DOHH2 (cell line): Measurements from ENCODE around the gene PDE4D.

Source experiments
- H3F3A ChIP-seq: fragments of 200-600 bp; sonication (generic), shearing (Covaris generic); 2 replicates; pipeline ENCODE4 v1.6.0; 2016; ENCODE audit warnings: antibody characterized with exemption, mild to moderate bottlenecking; ENCODE audit not compliant: control insufficient read depth, insufficient read depth
- H3K27ac ChIP-seq: fragments of 200-600 bp; sonication (generic); 2 replicates; pipeline ENCODE4 v1.5.1; 2014; ENCODE audit warnings: low read depth, mild to moderate bottlenecking, low read length, moderate library complexity
- H3K27me3 ChIP-seq: fragments of 200-600 bp; sonication (generic); 2 replicates; pipeline ENCODE4 v1.6.1; 2014; ENCODE audit warnings: mild to moderate bottlenecking, low read length, mixed read lengths; ENCODE audit not compliant: control insufficient read depth
- H3K36me3 ChIP-seq: fragments of 200-600 bp; sonication (generic); 2 replicates; pipeline ENCODE4 v1.6.1; 2014; ENCODE audit warnings: mild to moderate bottlenecking, low read length, moderate library complexity, mixed read lengths; ENCODE audit not compliant: control insufficient read depth
- H3K4me1 ChIP-seq: fragments of 200-600 bp; sonication (generic); 2 replicates; pipeline ENCODE4 v1.6.1; 2014; ENCODE audit warnings: mild to moderate bottlenecking, low read length, mixed read lengths; ENCODE audit not compliant: control insufficient read depth
- H3K4me2 ChIP-seq: fragments of 200-600 bp; sonication (generic); 2 replicates; pipeline ENCODE4 v1.6.0; 2014; ENCODE audit warnings: mild to moderate bottlenecking, low read length, moderate library complexity
- H3K4me3 ChIP-seq: fragments of 200-600 bp; sonication (generic); 2 replicates; pipeline ENCODE4 v1.5.1; 2014; ENCODE audit warnings: mild to moderate bottlenecking, low read length, mixed read lengths
- H3K79me2 ChIP-seq: fragments of 200-600 bp; sonication (generic); 2 replicates; pipeline ENCODE4 v1.6.1; 2014; ENCODE audit warnings: mild to moderate bottlenecking, low read length, mixed read lengths; ENCODE audit not compliant: control insufficient read depth
- H3K9me2 ChIP-seq: fragments of 200-600 bp; sonication (generic); replicated peaks from 2 replicates; pipeline ENCODE4 v1.6.1; 2014; ENCODE audit warnings: mild to moderate bottlenecking, low read length, mixed read lengths; ENCODE audit not compliant: control insufficient read depth
- H3K9me3 ChIP-seq: fragments of 200-600 bp; sonication (generic); 2 replicates; pipeline ENCODE4 v1.6.1; 2014; ENCODE audit warnings: antibody characterized with exemption, low read length, mixed read lengths; ENCODE audit not compliant: control insufficient read depth, insufficient read depth
- H4K20me1 ChIP-seq: fragments of 200-600 bp; sonication (generic); 2 replicates; pipeline ENCODE4 v1.6.0; 2014; ENCODE audit warnings: low read depth, mild to moderate bottlenecking, antibody characterized with exemption, low read length, moderate library complexity; ENCODE audit not compliant: control insufficient read depth, insufficient read depth
- CTCF ChIP-seq: fragments of 200-600 bp; sonication (generic); IDR thresholded peaks from one replicate; pipeline ENCODE4 v1.5.1; 2014; ENCODE audit warnings: antibody characterized with exemption, mild to moderate bottlenecking, low read depth, low read length; ENCODE audit not compliant: poor library complexity, severe bottlenecking
- EZH2phosphoT487 ChIP-seq: fragments of 200-600 bp; sonication (generic); IDR thresholded peaks from 2 replicates; pipeline ENCODE4 v1.6.1; 2017; ENCODE audit warnings: borderline replicate concordance, mild to moderate bottlenecking, antibody characterized with exemption, low read length, moderate library complexity, mixed read lengths

PDE4D gene

DNA sequence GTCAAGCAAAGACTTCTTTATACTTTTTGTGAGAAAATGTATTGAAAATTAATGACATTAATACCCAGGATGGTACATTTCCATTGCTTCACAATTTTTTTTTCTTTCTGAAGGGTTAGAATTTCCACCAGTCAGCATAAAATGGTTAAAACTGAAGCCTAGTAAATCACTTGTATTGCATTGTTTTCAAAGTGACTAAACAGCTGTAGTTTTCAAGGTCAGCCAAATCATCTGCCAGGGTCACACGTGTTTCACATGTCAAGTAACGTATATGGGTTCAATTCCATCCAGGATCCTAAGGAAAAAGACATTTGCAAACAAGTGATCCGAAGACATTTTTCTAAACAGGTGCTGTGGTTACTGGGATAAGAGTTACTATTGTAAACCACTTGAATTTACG, 736.5 kb downstream of the PDE4D start:
- Histone ChIP-seq H3K4me3 (no peak overlapping the region), H3K79me2 (no peaks in the 10 kb centered on the region), H4K20me1 (no peaks in the 10 kb centered on the region), H3K9me2 (no peaks in the 10 kb centered on the region), H3K4me2 (no peak overlapping the region), H3F3A (no peaks in the 10 kb centered on the region), H3K9me3 (no peaks in the 10 kb centered on the region), H3K36me3 (no peaks in the 10 kb centered on the region), H3K27me3 (no peaks in the 10 kb centered on the region), H3K4me1 (peaks cover 20% of the 10 kb centered on the region), H3K27ac (no peak overlapping the region)
- TF ChIP-seq EZH2phosphoT487 = no peak
- no peak for TF ChIP-seq CTCF

DNA sequence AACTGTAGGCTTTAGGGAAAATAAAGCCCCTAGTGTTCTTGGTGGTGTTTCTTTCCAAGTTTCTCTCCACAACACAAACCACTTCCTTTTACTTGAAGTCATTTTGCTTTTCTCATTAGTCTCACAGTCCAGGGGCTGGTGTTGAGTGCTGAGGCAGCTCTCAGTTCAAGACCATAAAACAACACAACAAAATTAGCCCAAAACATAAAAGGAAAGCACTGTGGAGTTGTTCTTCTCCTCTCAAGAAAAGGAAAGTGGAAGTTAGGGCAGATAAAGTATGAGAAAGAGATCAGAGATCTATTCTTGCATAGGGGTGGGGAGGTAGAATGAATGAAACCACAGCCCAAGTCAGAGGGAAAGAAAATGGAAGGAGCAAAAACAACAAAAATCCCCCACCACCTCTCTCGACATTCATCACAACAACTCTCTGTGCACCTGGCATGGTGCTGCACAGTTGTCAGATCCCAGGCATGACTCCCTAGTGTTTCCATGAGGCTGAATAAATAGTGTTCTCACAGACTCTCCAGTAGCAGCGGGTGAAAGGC, 740.8 kb downstream of the PDE4D start:
- H3K36me3 ChIP-seq = no peaks in the 10 kb centered on the region
- H3K79me2 ChIP-seq = no peaks in the 10 kb centered on the region
- no peaks in the 10 kb centered on the region for H3K9me3 ChIP-seq
- H3K9me2 ChIP-seq = no peaks in the 10 kb centered on the region
- H3F3A ChIP-seq = no peaks in the 10 kb centered on the region
- no peak overlapping the region for H3K27ac ChIP-seq
- no peak overlapping the region for H3K4me2 ChIP-seq
- H4K20me1 ChIP-seq = no peaks in the 10 kb centered on the region
- H3K4me3 ChIP-seq = no peak overlapping the region
- TF ChIP-seq EZH2phosphoT487 = no peak
- no peak for TF ChIP-seq CTCF
- no peaks in the 10 kb centered on the region for H3K27me3 ChIP-seq
- H3K4me1 ChIP-seq = no peaks in the 10 kb centered on the region

DNA sequence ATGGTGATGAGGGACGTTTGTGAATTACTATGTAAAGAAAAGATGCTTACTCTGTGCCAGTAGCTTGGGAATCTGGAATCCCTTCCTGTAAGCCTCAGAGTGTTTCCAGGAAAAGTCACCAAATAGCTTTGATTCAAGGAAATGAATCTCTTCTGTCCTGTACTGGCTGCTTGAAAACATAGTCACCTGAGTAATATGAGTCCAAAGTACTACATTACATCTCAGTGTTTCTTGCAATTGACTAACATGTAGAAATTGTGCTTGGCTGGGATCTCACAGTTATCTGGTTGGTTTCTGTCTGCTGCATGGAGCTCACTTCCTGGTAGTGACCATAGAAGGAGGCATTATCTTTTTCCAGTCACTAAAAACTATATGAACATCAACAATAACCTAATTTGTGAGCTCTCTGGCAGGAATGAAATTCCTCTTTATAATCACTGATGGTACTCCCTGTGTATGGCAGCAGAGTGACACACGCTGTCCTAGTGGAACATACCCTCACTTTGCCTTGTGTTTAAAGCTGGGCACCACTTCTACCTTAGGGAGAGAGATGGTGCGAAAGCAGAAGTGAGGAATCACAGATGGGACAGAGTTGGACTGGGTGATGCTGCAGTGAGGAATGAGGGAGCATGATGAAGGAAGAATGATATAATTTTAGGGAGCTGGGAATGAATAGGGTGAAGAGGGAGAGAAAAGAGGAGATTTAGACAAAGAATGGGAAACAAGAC, 742.2 kb downstream of the PDE4D start:
- H3K9me3 ChIP-seq = no peaks in the 10 kb centered on the region
- no peak overlapping the region for H3K4me2 ChIP-seq
- TF ChIP-seq EZH2phosphoT487 = no peak
- no peak for TF ChIP-seq CTCF
- H3K9me2 ChIP-seq = no peaks in the 10 kb centered on the region
- H3K36me3 ChIP-seq = no peaks in the 10 kb centered on the region
- no peaks in the 10 kb centered on the region for H3K79me2 ChIP-seq
- H3K4me3 ChIP-seq = no peak overlapping the region
- no peaks in the 10 kb centered on the region for H3K4me1 ChIP-seq
- no peaks in the 10 kb centered on the region for H3K27me3 ChIP-seq
- H4K20me1 ChIP-seq = no peaks in the 10 kb centered on the region
- no peaks in the 10 kb centered on the region for H3F3A ChIP-seq
- H3K27ac ChIP-seq = no peak overlapping the region
